Epithelial cell of proximal tubule (primary cell): ENCODE data around the gene RHBDL3. TPM values are rescaled to one million over a fixed set of nuclear protein-coding genes. Genes with fewer than 3 reads are reported as not detected.
A peak's percentile ranks its signal among the peaks of the same experiment; 100 is the strongest.

Source experiments
- DNase-seq: peaks from one replicate; pipeline ENCODE4 v3.0.0-alpha.2; 2011; ENCODE audit warnings: low read depth
- H3K4me3 ChIP-seq: 2 replicates; pipeline ENCODE4 v1.5.1; 2011; ENCODE audit warnings: low read depth, mild to moderate bottlenecking, low read length
- total RNA-seq: library from RNA; depleted of rRNA; stranded (reverse); fragments of >200 nt; gene quantifications from 2 replicates; pipeline ENCODE4 v1.2.3, GENCODE V29; 2015
- TF ChIP-seq, protein P1 (sequence below): conservative IDR thresholded peaks from 2 replicates; pipeline ENCODE4 v1.5.1; 2012; ENCODE audit warnings: low read depth, mild to moderate bottlenecking, low read length

RHBDL3 gene
- total RNA-seq, 1 donor from 2014 or later, result not detected

DNA sequence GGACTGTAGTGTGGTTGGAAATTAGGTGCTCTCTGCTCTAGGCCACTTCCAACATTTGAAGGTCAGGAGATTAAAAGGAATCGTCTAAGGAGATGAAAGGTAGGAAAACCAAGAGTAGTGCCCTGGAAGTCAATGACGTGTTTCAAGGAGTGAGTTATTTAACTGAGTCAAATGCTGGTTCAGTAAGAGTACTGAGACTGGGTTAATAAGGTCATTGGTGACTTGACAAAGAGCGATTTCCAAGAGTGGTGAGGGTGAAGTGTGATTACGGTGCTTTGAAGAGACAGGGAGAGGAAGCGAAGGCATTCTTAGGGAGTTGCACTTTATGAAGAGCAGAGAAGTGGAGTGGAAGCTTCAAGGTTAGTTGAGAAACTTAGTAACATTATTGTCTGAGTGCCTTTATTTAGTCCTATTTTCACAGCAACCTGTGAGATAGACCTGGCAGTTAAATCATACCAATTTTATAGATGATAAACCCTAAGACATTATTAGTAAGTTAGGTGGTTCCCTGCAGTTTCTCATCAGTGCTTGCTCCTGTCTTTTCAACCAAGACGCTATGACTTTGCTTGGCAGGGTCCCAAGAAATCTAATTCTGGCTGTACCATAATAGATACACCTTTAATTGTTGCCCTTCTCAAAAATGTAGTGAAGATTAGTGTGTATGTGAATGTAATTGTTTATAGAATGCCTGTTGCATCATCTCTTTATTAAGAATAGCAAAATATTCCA, 90.2 kb downstream of the RHBDL3 start:
- TF ChIP-seq, protein P1, sequence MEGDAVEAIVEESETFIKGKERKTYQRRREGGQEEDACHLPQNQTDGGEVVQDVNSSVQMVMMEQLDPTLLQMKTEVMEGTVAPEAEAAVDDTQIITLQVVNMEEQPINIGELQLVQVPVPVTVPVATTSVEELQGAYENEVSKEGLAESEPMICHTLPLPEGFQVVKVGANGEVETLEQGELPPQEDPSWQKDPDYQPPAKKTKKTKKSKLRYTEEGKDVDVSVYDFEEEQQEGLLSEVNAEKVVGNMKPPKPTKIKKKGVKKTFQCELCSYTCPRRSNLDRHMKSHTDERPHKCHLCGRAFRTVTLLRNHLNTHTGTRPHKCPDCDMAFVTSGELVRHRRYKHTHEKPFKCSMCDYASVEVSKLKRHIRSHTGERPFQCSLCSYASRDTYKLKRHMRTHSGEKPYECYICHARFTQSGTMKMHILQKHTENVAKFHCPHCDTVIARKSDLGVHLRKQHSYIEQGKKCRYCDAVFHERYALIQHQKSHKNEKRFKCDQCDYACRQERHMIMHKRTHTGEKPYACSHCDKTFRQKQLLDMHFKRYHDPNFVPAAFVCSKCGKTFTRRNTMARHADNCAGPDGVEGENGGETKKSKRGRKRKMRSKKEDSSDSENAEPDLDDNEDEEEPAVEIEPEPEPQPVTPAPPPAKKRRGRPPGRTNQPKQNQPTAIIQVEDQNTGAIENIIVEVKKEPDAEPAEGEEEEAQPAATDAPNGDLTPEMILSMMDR, result no peak
- DNase-seq, result no peak
- peak overlapping the region; percentile 17 for H3K4me3 ChIP-seq

DNA sequence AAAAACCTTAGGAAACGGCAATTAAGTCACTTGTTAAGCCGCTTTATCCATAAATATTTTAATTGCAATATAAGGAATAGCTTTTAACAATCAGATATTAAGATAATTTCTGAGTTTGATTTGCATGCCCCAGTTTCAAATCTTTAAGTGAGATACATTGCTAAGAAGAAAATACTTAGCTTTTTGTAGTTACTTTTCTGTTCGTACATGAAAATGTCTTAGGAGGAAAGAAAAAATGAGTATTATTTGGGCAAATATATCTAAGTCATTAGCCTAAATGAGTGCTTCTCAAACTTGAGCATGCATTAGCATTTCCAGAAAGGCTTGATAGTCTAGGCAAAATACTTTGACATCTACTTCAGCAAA, 90.7 kb downstream of the RHBDL3 start:
- no peak for DNase-seq
- H3K4me3 ChIP-seq, result no peak overlapping the region
- TF ChIP-seq, protein P1, result no peak

DNA sequence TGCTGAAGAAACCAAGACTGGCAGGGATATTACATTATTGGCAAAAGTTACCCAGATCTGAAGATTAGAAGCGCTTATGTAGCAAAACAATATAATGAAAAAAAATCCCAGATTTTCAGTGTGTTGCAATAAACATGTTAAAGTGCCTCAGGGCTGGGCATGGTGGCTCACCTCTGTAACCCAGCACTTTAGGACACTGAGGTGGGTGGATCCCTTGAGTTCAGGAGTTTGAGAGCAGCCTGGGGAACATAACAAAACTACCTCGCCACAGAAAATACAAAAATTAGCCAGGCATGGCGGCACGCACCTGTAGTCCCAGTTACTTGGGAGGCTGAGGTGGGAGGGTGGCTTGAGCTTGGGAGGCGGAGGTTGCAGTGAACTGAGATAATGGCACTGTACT, 91.1 kb downstream of the RHBDL3 start:
- TF ChIP-seq, protein P1, result no peak
- H3K4me3 ChIP-seq, result no peak overlapping the region
- DNase-seq, result no peak

DNA sequence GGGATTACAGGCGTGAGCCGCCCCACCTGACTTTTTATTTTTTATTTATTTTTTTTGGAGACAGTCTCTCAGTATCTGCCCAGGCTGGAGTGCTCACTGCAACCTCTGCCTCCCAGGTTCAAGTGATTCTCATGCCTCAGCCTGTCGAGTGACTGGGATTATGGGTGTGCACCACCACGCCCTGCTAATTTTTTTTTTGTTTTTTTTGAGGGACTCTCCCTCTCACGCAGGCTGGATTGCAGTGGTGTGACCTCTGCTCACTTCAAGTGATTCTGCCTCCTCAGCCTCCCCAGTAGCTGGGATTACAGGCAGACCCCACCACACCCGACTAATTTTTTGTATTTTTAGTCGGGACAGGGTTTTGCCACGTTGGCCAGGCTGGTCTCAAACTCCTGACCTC, 92.0 kb downstream of the RHBDL3 start:
- TF ChIP-seq, protein P1, result no peak
- DNase-seq, result no peak
- H3K4me3 ChIP-seq, result no peak overlapping the region

DNA sequence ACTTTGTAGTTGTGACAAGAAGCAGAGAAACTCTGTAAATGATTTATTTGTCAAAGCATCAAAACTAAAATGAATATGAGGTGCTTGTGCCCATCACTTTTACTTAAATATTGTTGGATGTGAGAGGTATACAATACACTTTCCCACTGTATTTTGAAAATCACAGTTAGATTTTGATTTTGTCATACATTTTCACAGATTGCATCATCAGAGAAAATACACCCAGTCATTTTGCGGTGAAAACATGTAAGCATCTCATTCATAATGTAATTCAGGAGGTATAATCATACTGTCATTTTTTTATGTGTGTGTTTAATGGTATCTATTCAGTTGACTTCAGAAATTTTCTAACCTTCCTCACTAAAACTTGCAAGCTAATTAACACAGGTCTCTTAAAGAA, 95.6 kb downstream of the RHBDL3 start:
- DNase-seq, result no peak
- TF ChIP-seq, protein P1, result no peak

DNA sequence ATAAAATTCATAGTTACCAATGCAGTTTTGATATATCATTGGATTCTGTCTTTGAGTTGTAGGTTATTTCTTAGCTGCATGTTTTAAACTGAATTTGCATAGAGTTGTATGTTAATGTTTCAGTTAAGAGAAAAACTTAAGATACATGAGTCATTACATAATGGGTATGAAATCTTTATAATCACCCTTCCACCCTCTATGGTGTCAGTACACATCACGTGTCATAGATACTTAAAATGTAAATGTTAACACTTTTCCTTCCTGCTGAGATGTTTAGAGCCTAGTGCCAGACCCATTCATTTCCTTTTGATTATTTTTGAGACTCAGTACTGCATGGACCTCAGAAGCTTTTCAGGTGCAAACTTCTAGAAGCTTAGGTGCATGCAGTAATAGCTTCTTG, 104.8 kb downstream of the RHBDL3 start:
- no peak for DNase-seq
- no peak overlapping the region for H3K4me3 ChIP-seq
- TF ChIP-seq, protein P1, result no peak

More for the DNA sequence above, 95.6 kb downstream of the RHBDL3 start:
- H3K4me3 ChIP-seq, result no peak overlapping the region

Other genes with a start within 250 kb of the RHBDL3 start
- 21.9 and 24.4 TPM in 2 replicates for gene RHOT1, start 123.3 kb upstream of the RHBDL3 start, total RNA-seq
- 15.4 and 22.1 TPM in 2 replicates for gene C17orf75, start 76.3 kb downstream of the RHBDL3 start, total RNA-seq
- 108 and 179 TPM in 2 replicates for gene ZNF207, start 84.3 kb downstream of the RHBDL3 start, total RNA-seq
- gene PSMD11, start 178.7 kb downstream of the RHBDL3 start, total RNA-seq, result 90.3 and 109 TPM in 2 replicates
- 7.0 and 8.0 TPM in 2 replicates for gene CDK5R1, start 221.2 kb downstream of the RHBDL3 start, total RNA-seq